Neural cell (in vitro differentiated cells): ENCODE data around the gene CRYAB. TPM values are rescaled to one million over a fixed set of nuclear protein-coding genes. Genes with fewer than 3 reads are reported as not detected.

Experiments
- H2AFZ ChIP-seq: fragments of 200-600, 300-800 bp; sonication (generic), shearing (Covaris generic); 2 replicates; pipeline ENCODE4 v1.6.0; 2014; ENCODE audit warnings: low read depth, mild to moderate bottlenecking, antibody characterized with exemption, low read length, moderate library complexity
- H3F3A ChIP-seq: fragments of 200-600 bp; shearing (Covaris generic); 2 replicates; pipeline ENCODE4 v1.6.1; 2016; ENCODE audit warnings: mild to moderate bottlenecking, moderate library complexity, mixed read lengths, antibody characterized with exemption, low read length; ENCODE audit not compliant: insufficient read depth, poor library complexity, severe bottlenecking
- H3K27ac ChIP-seq: fragments of 200-600, 300-800 bp; sonication (generic), shearing (Covaris generic); 2 replicates; pipeline ENCODE4 v1.5.1; 2014; ENCODE audit warnings: mild to moderate bottlenecking, low read length, moderate library complexity
- H3K27me3 ChIP-seq: fragments of 300-800, 200-600 bp; sonication (generic), shearing (Covaris generic); 2 replicates; pipeline ENCODE4 v1.6.0; 2014; ENCODE audit warnings: mild to moderate bottlenecking, low read depth, low read length, moderate library complexity; ENCODE audit not compliant: insufficient read depth
- H3K36me3 ChIP-seq: fragments of 300-800, 200-600 bp; sonication (generic), shearing (Covaris generic); 2 replicates; pipeline ENCODE4 v1.5.1; 2014; ENCODE audit warnings: mild to moderate bottlenecking, antibody characterized with exemption, low read length, moderate library complexity; ENCODE audit not compliant: insufficient read depth
- H3K4me2 ChIP-seq: fragments of 300-800, 200-600 bp; sonication (generic), shearing (Covaris generic); 2 replicates; pipeline ENCODE4 v1.6.0; 2014; ENCODE audit warnings: mild to moderate bottlenecking, low read length
- H3K4me3 ChIP-seq: fragments of 300-800, 200-600 bp; sonication (generic), shearing (Covaris generic); 2 replicates; pipeline ENCODE4 v1.5.1; 2014; ENCODE audit warnings: mild to moderate bottlenecking, low read length, moderate library complexity
- H3K79me2 ChIP-seq: fragments of 200-600 bp; shearing (Covaris generic); replicated peaks from 2 replicates; pipeline ENCODE4 v1.6.0; 2014; ENCODE audit warnings: mild to moderate bottlenecking, low read length, moderate library complexity; ENCODE audit not compliant: insufficient read depth
- H3K9ac ChIP-seq: fragments of 300-800, 200-600 bp; sonication (generic), shearing (Covaris generic); 2 replicates; pipeline ENCODE4 v1.6.1; 2016; ENCODE audit warnings: mild to moderate bottlenecking, low read length, mixed read lengths
- H3K9me2 ChIP-seq: fragments of 200-600 bp; shearing (Covaris generic); 2 replicates; pipeline ENCODE4 v1.6.1; 2016; ENCODE audit warnings: mild to moderate bottlenecking, low read length, mixed read lengths; ENCODE audit not compliant: insufficient read depth
- H3K9me3 ChIP-seq: fragments of 200-600, 300-800 bp; sonication (generic), shearing (Covaris generic); 2 replicates; pipeline ENCODE4 v1.6.1; 2016; ENCODE audit warnings: mild to moderate bottlenecking, mixed run types, low read length, moderate library complexity, mixed read lengths
- H4K20me1 ChIP-seq: fragments of 200-600 bp; shearing (Covaris generic); 2 replicates; pipeline ENCODE4 v1.6.1; 2016; ENCODE audit warnings: mild to moderate bottlenecking, mixed run types; ENCODE audit not compliant: insufficient read depth
- CTCF ChIP-seq: fragments of 450-650 bp; IDR thresholded peaks from 2 replicates; pipeline ENCODE4 v1.5.1; 2014; ENCODE audit warnings: antibody characterized with exemption, mild to moderate bottlenecking, moderate library complexity; ENCODE audit not compliant: poor library complexity, severe bottlenecking
- EP300 ChIP-seq: fragments of 450-650 bp; conservative IDR thresholded peaks from 2 replicates; pipeline ENCODE4 v1.6.1; 2014; ENCODE audit warnings: antibody characterized with exemption, mild to moderate bottlenecking, moderate library complexity; ENCODE audit not compliant: poor library complexity, severe bottlenecking
- EZH2 ChIP-seq: fragments of 200-600, 300-800 bp; shearing (Covaris generic), sonication (generic); IDR thresholded peaks from 2 replicates; pipeline ENCODE4 v1.6.1; 2014; ENCODE audit warnings: antibody characterized with exemption, low read length, borderline replicate concordance, mild to moderate bottlenecking; ENCODE audit not compliant: insufficient read depth, poor library complexity, severe bottlenecking
- MXI1 ChIP-seq: fragments of 450-650 bp; conservative IDR thresholded peaks from 2 replicates; pipeline ENCODE4 v1.6.1; 2014; ENCODE audit warnings: antibody characterized with exemption, mild to moderate bottlenecking; ENCODE audit not compliant: poor library complexity, severe bottlenecking
- POLR2AphosphoS5 ChIP-seq: IDR thresholded peaks from 2 replicates; pipeline ENCODE4 v1.6.1; 2012
- RAD21 ChIP-seq: fragments of 450-650 bp; conservative IDR thresholded peaks from 2 replicates; pipeline ENCODE4 v1.6.1; 2014; ENCODE audit warnings: antibody characterized with exemption, mild to moderate bottlenecking, moderate library complexity
- REST ChIP-seq: IDR thresholded peaks from 2 replicates; pipeline ENCODE4 v1.6.1; 2012; ENCODE audit warnings: borderline replicate concordance
- SMC3 ChIP-seq: fragments of 450-650 bp; conservative IDR thresholded peaks from 2 replicates; pipeline ENCODE4 v1.6.1; 2014; ENCODE audit warnings: antibody characterized with exemption, mild to moderate bottlenecking, moderate library complexity; ENCODE audit not compliant: poor library complexity
- TAF1 ChIP-seq: IDR thresholded peaks from 2 replicates; pipeline ENCODE4 v1.6.1; 2012; ENCODE audit warnings: low read depth
- polyA minus RNA-seq: library from RNA; depleted of rRNA, polyadenylated mRNA; stranded (reverse); fragments of >200 nt; gene quantifications from 2 replicates; pipeline ENCODE4 v1.2.3, GENCODE V29; 2014
- polyA plus RNA-seq: library from polyadenylated mRNA; depleted of rRNA; stranded (reverse); fragments of >200 nt; gene quantifications from 2 replicates; pipeline ENCODE4 v1.2.3, GENCODE V29; 2014

CRYAB gene
- polyA plus RNA-seq (not detected in 2 replicates), polyA minus RNA-seq (not detected in 2 replicates)

GRCh38 chr11:111911563-111912401 lies at the start of gene CRYAB:
CRYAB (minus strand) TSS chr11:111911770; CDS start chr11:111911724, 46 bp downstream.
- no peak within 1 kb of the TSS for H2AFZ ChIP-seq

More at GRCh38 chr11:111911563-111912401, at the start of gene CRYAB:
- Histone ChIP-seq H3K27ac (no peak within 1 kb of the TSS), H3F3A (no peaks in the 10 kb centered on the region), H3K9ac (no peak within 1 kb of the TSS), H3K79me2 (no peaks in the 10 kb centered on the region), H3K9me2 (no peaks in the 10 kb centered on the region), H3K9me3 (no peaks in the 10 kb centered on the region), H3K4me3 (no peak within 1 kb of the TSS), H3K27me3 (no peaks in the 10 kb centered on the region), H3K36me3 (no peaks in the 10 kb centered on the region), H4K20me1 (no peaks in the 10 kb centered on the region), H3K4me2 (no peak within 1 kb of the TSS)
- no peak for TF ChIP-seq CTCF
- no peak for TF ChIP-seq RAD21
- TF ChIP-seq EP300, result no peak
- TF ChIP-seq POLR2AphosphoS5, result no peak
- no peak for TF ChIP-seq REST
- TF ChIP-seq TAF1, result no peak
- TF ChIP-seq SMC3, result no peak
- no peak for TF ChIP-seq MXI1
- TF ChIP-seq EZH2, result no peak
